Neuronal stem cell (in vitro differentiated cells): ENCODE data around the gene TDRD9.

Experiments
- DNase-seq: peaks from one replicate; pipeline ENCODE4 v3.0.0-alpha.2; 2013; ENCODE audit warnings: low spot score
- H2AFZ ChIP-seq: one replicate; pipeline ENCODE4 v1.6.1; 2013; ENCODE audit warnings: mild to moderate bottlenecking, low read length, inconsistent platforms
- H2AK5ac ChIP-seq: 2 replicates; pipeline ENCODE4 v1.6.1; 2013; ENCODE audit warnings: low read depth, mild to moderate bottlenecking, inconsistent platforms, low read length, moderate library complexity, mixed read lengths
- H2BK120ac ChIP-seq: 2 replicates; pipeline ENCODE4 v1.6.1; 2013; ENCODE audit warnings: low read depth, mild to moderate bottlenecking, inconsistent platforms, low read length, moderate library complexity, mixed read lengths
- H2BK12ac ChIP-seq: one replicate; pipeline ENCODE4 v1.6.1; 2013; ENCODE audit warnings: low read length, inconsistent platforms
- H2BK15ac ChIP-seq: 2 replicates; pipeline ENCODE4 v1.6.1; 2013; ENCODE audit warnings: mild to moderate bottlenecking, low read length, inconsistent platforms, mixed read lengths
- H2BK5ac ChIP-seq: one replicate; pipeline ENCODE4 v1.6.1; 2013; ENCODE audit warnings: inconsistent platforms, mild to moderate bottlenecking, low read length, moderate library complexity
- H3K14ac ChIP-seq: one replicate; pipeline ENCODE4 v1.6.1; 2013; ENCODE audit warnings: low read length, inconsistent platforms
- H3K18ac ChIP-seq: 2 replicates; pipeline ENCODE4 v1.6.1; 2013; ENCODE audit warnings: low read length, inconsistent platforms
- H3K23ac ChIP-seq: 2 replicates; pipeline ENCODE4 v1.6.1; 2013; ENCODE audit warnings: low read depth, mild to moderate bottlenecking, mixed read lengths, low read length, inconsistent platforms; ENCODE audit not compliant: poor library complexity
- H3K27ac ChIP-seq: replicated peaks from 3 replicates; pipeline ENCODE4 v1.5.1; 2013; ENCODE audit warnings: low read length, inconsistent platforms
- H3K27me3 ChIP-seq, 3 experiments: 2 replicates each; pipeline ENCODE4 v1.6.1; 2013; ENCODE audit warnings: low read length in 3 of 3, mild to moderate bottlenecking in 2 of 3, inconsistent platforms in 1 of 3, low read depth in 1 of 3, mixed read lengths in 1 of 3, moderate library complexity in 1 of 3; ENCODE audit not compliant: control insufficient read depth in 3 of 3, insufficient read depth in 3 of 3
- H3K36me3 ChIP-seq, 2 donors: replicated peaks in 1 of 2; 2 replicates each; pipeline ENCODE4 v1.6.1; 2013; ENCODE audit warnings: low read length in 2 of 2; ENCODE audit not compliant: control insufficient read depth in 2 of 2, insufficient read depth in 2 of 2
- H3K4ac ChIP-seq: 2 replicates; pipeline ENCODE4 v1.6.1; 2013; ENCODE audit warnings: inconsistent platforms, mild to moderate bottlenecking, low read length, moderate library complexity
- H3K4me1 ChIP-seq, 2 donors: 1 replicate in 1 of 2; 2 replicates in 1 of 2; pipeline ENCODE4 v1.6.1; 2013; ENCODE audit warnings: low read length in 2 of 2, low read depth in 1 of 2; ENCODE audit not compliant: control insufficient read depth in 2 of 2, insufficient read depth in 1 of 2
- H3K4me2 ChIP-seq: one replicate; pipeline ENCODE4 v1.6.1; 2013; ENCODE audit warnings: mild to moderate bottlenecking, low read length, inconsistent platforms; ENCODE audit not compliant: insufficient read depth, poor library complexity, severe bottlenecking
- H3K4me3 ChIP-seq, 2 donors: 2 replicates each; pipeline ENCODE4 v1.5.1; 2013; ENCODE audit warnings: low read length in 2 of 2, mild to moderate bottlenecking in 2 of 2, inconsistent platforms in 1 of 2, moderate library complexity in 1 of 2
- H3K79me1 ChIP-seq: one replicate; pipeline ENCODE4 v1.6.1; 2013; ENCODE audit warnings: low read depth, mild to moderate bottlenecking, inconsistent platforms, low read length, moderate library complexity
- H3K9ac ChIP-seq: one replicate; pipeline ENCODE4 v1.6.1; 2013; ENCODE audit warnings: mild to moderate bottlenecking, low read depth, low read length, inconsistent platforms; ENCODE audit not compliant: poor library complexity
- H3K9me3 ChIP-seq, 2 donors: replicated peaks in 1 of 2; 2 replicates each; pipeline versions ENCODE3 to v1.6.1; 2013; ENCODE audit warnings: low read length in 2 of 2, mild to moderate bottlenecking in 2 of 2, inconsistent platforms in 1 of 2, low read depth in 1 of 2, mixed read lengths in 1 of 2, moderate library complexity in 1 of 2; ENCODE audit not compliant: control insufficient read depth in 2 of 2, insufficient read depth in 1 of 2
- H4K8ac ChIP-seq: one replicate; pipeline ENCODE4 v1.6.1; 2013; ENCODE audit warnings: low read depth, mild to moderate bottlenecking, inconsistent platforms, low read length, moderate library complexity
- H4K91ac ChIP-seq: one replicate; pipeline ENCODE4 v1.6.1; 2013; ENCODE audit warnings: low read length, low read depth, mild to moderate bottlenecking, inconsistent platforms; ENCODE audit not compliant: poor library complexity
- WGBS, 2 donors: extraction: QIAGEN DNeasy Blood & Tissue Kit; methylation state at CpG; one replicate each; pipeline ENCODE4 v1.1.7; 2013; ENCODE audit warnings: missing lambda C conversion rate in 2 of 2, mixed read lengths in 1 of 2; ENCODE audit not compliant: insufficient read length in 2 of 2, insufficient replicate concordance in 1 of 2; ENCODE audit errors: extremely low coverage in 2 of 2; 5-methylcytosine and 5-hydroxymethylcytosine counted together

Gene TDRD9

GRCh38 chr14:104019806-104020205 lies 91.5 kb downstream of the TDRD9 start:
- no peak overlapping the region for H3K14ac ChIP-seq
- H3K79me1 ChIP-seq: no peaks in the 10 kb centered on the region
- H3K18ac ChIP-seq: peak overlapping the region; percentile 33
- H4K8ac ChIP-seq: no peak overlapping the region
- no peak overlapping the region for H2BK15ac ChIP-seq
- H3K4ac ChIP-seq: no peak overlapping the region
- H3K4me3 ChIP-seq: no peak overlapping the region
- H2BK120ac ChIP-seq: no peak overlapping the region
- H4K91ac ChIP-seq: no peak overlapping the region
- no peak overlapping the region for H3K27ac ChIP-seq
- no peak overlapping the region for H3K4me2 ChIP-seq
- no peaks in the 10 kb centered on the region for H3K36me3 ChIP-seq
- H3K9me3 ChIP-seq: peaks cover 0 to 2% of the 10 kb centered on the region in 2 donors
- no peak overlapping the region for H2BK12ac ChIP-seq
- H3K4me1 ChIP-seq: no peaks in the 10 kb centered on the region
- H2AFZ ChIP-seq: no peak overlapping the region
- no peak overlapping the region for H2BK5ac ChIP-seq
- H3K23ac ChIP-seq: no peak overlapping the region
- DNase-seq: no peak
- H3K27me3 ChIP-seq: peaks cover 0 to 39% (median 0%) of the 10 kb centered on the region in 3 experiments
- H2AK5ac ChIP-seq: no peak overlapping the region
- WGBS, 2 donors: no CpG with 5 or more reads among the region's 7 CpGs
- H3K9ac ChIP-seq: no peak overlapping the region

GRCh38 chr14:104020471-104020870 lies 92.2 kb downstream of the TDRD9 start:
- Histone ChIP-seq H3K9me3 (peaks cover 0 to 2% of the 10 kb centered on the region in 2 donors), H4K91ac (no peak overlapping the region), H3K27me3 (peaks cover 0 to 41% (median 0%) of the 10 kb centered on the region in 3 experiments), H2BK15ac (no peak overlapping the region), H2BK12ac (no peak overlapping the region), H3K9ac (no peak overlapping the region), H3K79me1 (no peaks in the 10 kb centered on the region), H2BK5ac (no peak overlapping the region), H3K4ac (no peak overlapping the region), H2BK120ac (no peak overlapping the region), H4K8ac (no peak overlapping the region), H2AFZ (no peak overlapping the region), H3K4me3 (no peak overlapping the region), H2AK5ac (no peak overlapping the region), H3K27ac (no peak overlapping the region), H3K4me2 (no peak overlapping the region), H3K23ac (no peak overlapping the region), H3K36me3 (no peaks in the 10 kb centered on the region), H3K4me1 (no peaks in the 10 kb centered on the region), H3K14ac (no peak overlapping the region), H3K18ac (no peak overlapping the region)
- WGBS, 2 donors: 100% methylated on average over 3 of the region's 9 CpGs; no CpG with 5 or more reads in 1 of the 2 donors
- no peak for DNase-seq

- no CpG with 5 or more reads among the region's 2 CpGs for WGBS, 2 donors
- no peak overlapping the region for H2BK120ac ChIP-seq
- no peak overlapping the region for H2AFZ ChIP-seq
These were observed 95.2 kb downstream of the TDRD9 start for GRCh38 chr14:104023325-104024055.

GRCh38 chr14:104025534-104025933 lies 97.3 kb downstream of the TDRD9 start:
- Histone ChIP-seq H3K27ac (no peak overlapping the region), H3K18ac (no peak overlapping the region), H3K4me2 (no peak overlapping the region), H3K36me3 (no peaks in the 10 kb centered on the region), H2BK120ac (no peak overlapping the region), H3K4ac (no peak overlapping the region), H2BK5ac (no peak overlapping the region), H3K14ac (no peak overlapping the region), H2BK12ac (no peak overlapping the region), H3K9me3 (peaks cover 0 to 2% of the 10 kb centered on the region in 2 donors), H4K91ac (no peak overlapping the region), H3K23ac (no peak overlapping the region), H2AFZ (no peak overlapping the region), H4K8ac (no peak overlapping the region), H3K79me1 (no peaks in the 10 kb centered on the region), H3K4me1 (no peaks in the 10 kb centered on the region), H2AK5ac (no peak overlapping the region), H3K9ac (no peak overlapping the region), H2BK15ac (no peak overlapping the region), H3K4me3 (no peak overlapping the region), H3K27me3 (peaks cover 0 to 22% (median 0%) of the 10 kb centered on the region in 3 experiments)
- no peak for DNase-seq
- no CpG with 5 or more reads among the region's 3 CpGs for WGBS, 2 donors

More at GRCh38 chr14:104023325-104024055, 95.2 kb downstream of the TDRD9 start:
- Histone ChIP-seq H3K9ac (no peak overlapping the region), H4K91ac (no peak overlapping the region), H3K4me3 (no peak overlapping the region), H3K4me2 (no peak overlapping the region), H3K14ac (peak overlapping the region; percentile 51), H2BK5ac (no peak overlapping the region), H2AK5ac (no peak overlapping the region), H3K27me3 (peaks cover 0 to 26% (median 0%) of the 10 kb centered on the region in 3 experiments), H3K27ac (no peak overlapping the region), H3K4ac (no peak overlapping the region), H3K9me3 (peaks cover 0 to 2% of the 10 kb centered on the region in 2 donors), H3K23ac (no peak overlapping the region), H4K8ac (no peak overlapping the region), H2BK12ac (no peak overlapping the region), H3K79me1 (no peaks in the 10 kb centered on the region), H3K18ac (peak overlapping the region; percentile 69), H3K4me1 (no peaks in the 10 kb centered on the region), H3K36me3 (no peaks in the 10 kb centered on the region), H2BK15ac (no peak overlapping the region)
- DNase-seq: no peak
